Activated CD4-positive, alpha-beta memory T cell treated with anti-CD3 and anti-CD28 coated beads, Interleukin-2, amount 10 ng/mL, durations not matched to agents 7 days and 5 days (primary cell): ENCODE data around the gene NKAPD1. TPM values are rescaled to one million over a fixed set of nuclear protein-coding genes. Genes with fewer than 3 reads are reported as not detected.
"Not testable (repeated sequence)": the region's sequence is repeated elsewhere in the genome, so short reads cannot be mapped to it uniquely, and the experiment has no call there.

Experiments
- CTCF ChIA-PET: fragments of 350-600 bp; sonication (Branson Sonifier 250); formaldehyde crosslinking; loops from one replicate; lab custom pipeline; 2021; ENCODE audit warnings: antibody characterized with exemption, inconsistent platforms; lab: Charles Lee
- POLR2A ChIA-PET: fragments of 350-600 bp; sonication (Branson Sonifier 250); formaldehyde crosslinking; loops from one replicate; lab custom pipeline; 2021; ENCODE audit warnings: antibody characterized with exemption; lab: Charles Lee
- DNase-seq: peaks from one replicate; pipeline ENCODE4 v3.0.0-alpha.2; 2020
- H3K27ac Mint-ChIP-seq: one replicate; pipeline ENCODE4 v1.8.0; 2021; ENCODE audit warnings: mild to moderate bottlenecking, mixed read lengths
- H3K27me3 Mint-ChIP-seq: one replicate; pipeline ENCODE4 v1.8.0; 2021; ENCODE audit warnings: mixed read lengths
- H3K36me3 Mint-ChIP-seq: one replicate; pipeline ENCODE4 v1.8.0; 2021; ENCODE audit warnings: low read depth, mixed read lengths
- H3K4me1 Mint-ChIP-seq: one replicate; pipeline ENCODE4 v1.8.0; 2021; ENCODE audit warnings: mixed read lengths
- H3K4me3 Mint-ChIP-seq: one replicate; pipeline ENCODE4 v1.8.0; 2021; ENCODE audit warnings: mild to moderate bottlenecking, mixed read lengths
- H3K9me3 Mint-ChIP-seq: one replicate; pipeline ENCODE4 v1.8.0; 2021; ENCODE audit warnings: mixed read lengths
- total RNA-seq, 2 experiments: library from RNA; stranded (reverse); gene quantifications; one replicate each; pipeline ENCODE4 v1.2.3, GENCODE V29; 2021

NKAPD1 gene
- total RNA-seq, 2 experiments from 2014 or later, result 21.2 to 23.9 TPM

GRCh38 chr11:112048256-112048655, 25.8 kb upstream of the NKAPD1 start:
- POLR2A ChIA-PET, CTCF ChIA-PET, DNase-seq, H3K9me3 Mint-ChIP-seq, H3K27ac Mint-ChIP-seq, H3K4me1 Mint-ChIP-seq, H3K4me3 Mint-ChIP-seq, H3K27me3 Mint-ChIP-seq: not testable (repeated sequence)
- peaks cover 74% of the 10 kb centered on the region for H3K36me3 Mint-ChIP-seq

DNA sequence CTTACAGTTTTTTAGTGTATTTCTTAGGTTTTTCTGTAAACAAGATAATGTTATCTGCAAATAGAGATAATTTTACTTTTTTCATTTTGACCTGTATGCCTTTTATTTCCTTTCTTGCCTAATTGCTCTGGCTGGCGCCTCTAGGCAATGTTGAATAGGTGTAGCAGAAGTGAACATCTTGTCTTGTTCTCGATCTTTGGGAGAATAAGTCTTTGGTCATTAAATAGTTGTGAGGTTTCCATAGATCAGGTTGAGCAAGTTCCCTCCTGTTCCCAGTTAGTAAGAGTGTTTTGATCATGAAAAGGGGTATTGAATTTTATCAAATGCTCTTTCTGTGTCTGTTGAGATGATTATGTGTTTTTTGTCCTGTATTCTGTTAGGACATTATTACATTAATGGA, 24.3 kb upstream of the NKAPD1 start:
- Mint-ChIP-seq H3K27ac (no peak overlapping the region), H3K27me3 (no peaks in the 10 kb centered on the region), H3K36me3 (peaks cover 73% of the 10 kb centered on the region), H3K4me3 (no peak overlapping the region), H3K4me1 (peaks cover 7% of the 10 kb centered on the region), H3K9me3 (no peaks in the 10 kb centered on the region)
- POLR2A ChIA-PET, result no interaction called here
- CTCF ChIA-PET, result no interaction called here
- DNase-seq, result no peak

GRCh38 chr11:112050721-112051120, 23.4 kb upstream of the NKAPD1 start:
- no peak for DNase-seq
- no peaks in the 10 kb centered on the region for H3K27me3 Mint-ChIP-seq
- H3K36me3 Mint-ChIP-seq, result peaks cover 69% of the 10 kb centered on the region

DNA sequence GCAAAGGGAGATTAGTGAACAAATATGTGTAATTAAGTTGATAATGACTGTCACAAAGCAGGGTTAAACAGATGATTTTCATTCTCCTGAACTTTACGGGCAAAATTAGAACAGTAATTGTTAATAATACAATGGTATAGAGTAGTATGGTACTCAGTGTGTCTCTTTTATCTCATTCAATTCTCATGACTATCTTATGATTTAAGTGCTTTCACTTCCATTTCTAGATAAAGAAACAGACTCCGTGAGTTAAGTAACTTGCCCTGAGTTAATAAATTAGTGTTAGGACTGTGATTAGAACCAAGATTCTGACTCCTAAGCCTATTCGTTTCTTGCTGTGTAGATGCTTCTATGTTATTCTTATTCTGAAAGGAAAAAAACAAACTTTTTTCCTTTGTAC, 22.3 kb upstream of the NKAPD1 start:
- Mint-ChIP-seq H3K36me3 (peaks cover 68% of the 10 kb centered on the region), H3K4me3 (no peak overlapping the region), H3K27ac (no peak overlapping the region), H3K9me3 (no peaks in the 10 kb centered on the region), H3K27me3 (no peaks in the 10 kb centered on the region), H3K4me1 (peaks cover 10% of the 10 kb centered on the region)
- no peak for DNase-seq
- CTCF ChIA-PET, result no interaction called here
- POLR2A ChIA-PET, result no interaction called here

More at GRCh38 chr11:112050721-112051120, 23.4 kb upstream of the NKAPD1 start:
- Mint-ChIP-seq H3K4me1 (peaks cover 7% of the 10 kb centered on the region), H3K4me3 (no peak overlapping the region), H3K9me3 (no peaks in the 10 kb centered on the region), H3K27ac (no peak overlapping the region)
- ChIA-PET CTCF (interaction anchor here (0.7 kb wide), 1 partner anchor 124 kb away, joined by 3 read pairs; no protein-coding TSS in a partner anchor), POLR2A (no interaction called here)

GRCh38 chr11:112057170-112057569, 16.9 kb upstream of the NKAPD1 start:
- Mint-ChIP-seq H3K4me3 (no peak overlapping the region), H3K9me3 (no peaks in the 10 kb centered on the region), H3K4me1 (peaks cover 13% of the 10 kb centered on the region), H3K27ac (peak overlapping the region; percentile 4), H3K27me3 (no peaks in the 10 kb centered on the region), H3K36me3 (peaks cover 54% of the 10 kb centered on the region)
- DNase-seq, result no peak
- ChIA-PET POLR2A (interaction anchor here (0.7 to 0.9 kb wide), 2 partner anchors 33 to 291 kb away, joined by 3 to 4 read pairs; partner anchors contain the start of genes DLAT and PPP2R1B), CTCF (interaction anchor here (1.4 to 1.6 kb wide), 2 partner anchors 75 to 125 kb away, joined by 4 to 7 read pairs; no protein-coding TSS in a partner anchor)

- POLR2A ChIA-PET, result no interaction called here
- H3K27me3 Mint-ChIP-seq, result no peaks in the 10 kb centered on the region
- H3K36me3 Mint-ChIP-seq, result peaks cover 54% of the 10 kb centered on the region
- no peak overlapping the region for H3K4me3 Mint-ChIP-seq
- H3K27ac Mint-ChIP-seq, result no peak overlapping the region
- H3K4me1 Mint-ChIP-seq, result peaks cover 13% of the 10 kb centered on the region
- DNase-seq, result no peak
- H3K9me3 Mint-ChIP-seq, result no peaks in the 10 kb centered on the region
- CTCF ChIA-PET, result interaction anchor here (1.4 to 1.6 kb wide), 2 partner anchors 76 to 126 kb away, joined by 4 to 7 read pairs; no protein-coding TSS in a partner anchor
Measured at GRCh38 chr11:112058103-112058502, 16.0 kb upstream of the NKAPD1 start.

- H3K36me3 Mint-ChIP-seq, result peaks cover 26% of the 10 kb centered on the region
- no peak overlapping the region for H3K4me3 Mint-ChIP-seq
- H3K27ac Mint-ChIP-seq, result no peak overlapping the region
- H3K4me1 Mint-ChIP-seq, result peaks cover 1% of the 10 kb centered on the region
- POLR2A ChIA-PET, result no interaction called here
- H3K27me3 Mint-ChIP-seq, result no peaks in the 10 kb centered on the region
- H3K9me3 Mint-ChIP-seq, result no peaks in the 10 kb centered on the region
- CTCF ChIA-PET, result no interaction called here
- DNase-seq, result no peak
Measured at GRCh38 chr11:112062923-112063322, 11.2 kb upstream of the NKAPD1 start.

- ChIA-PET POLR2A (interaction anchor here (0.6 to 1.6 kb wide), 3 partner anchors 8 to 151 kb away, joined by 3 to 7 read pairs (median 5); partner anchors contain the start of genes NKAPD1 and PIH1D2), CTCF (interaction anchor here (1.0 to 1.2 kb wide), 3 partner anchors 8 to 151 kb away, joined by 3 to 4 read pairs (median 4); partner anchors contain the start of gene NKAPD1)
- Mint-ChIP-seq H3K4me3 (no peak overlapping the region), H3K27ac (peak overlapping the region; percentile 50), H3K27me3 (no peaks in the 10 kb centered on the region), H3K4me1 (peaks cover 49% of the 10 kb centered on the region), H3K9me3 (no peaks in the 10 kb centered on the region), H3K36me3 (peaks cover 75% of the 10 kb centered on the region)
- DNase-seq, result peak; percentile 21
Measured at GRCh38 chr11:112082729-112083128, 8.6 kb downstream of the NKAPD1 start.

DNA sequence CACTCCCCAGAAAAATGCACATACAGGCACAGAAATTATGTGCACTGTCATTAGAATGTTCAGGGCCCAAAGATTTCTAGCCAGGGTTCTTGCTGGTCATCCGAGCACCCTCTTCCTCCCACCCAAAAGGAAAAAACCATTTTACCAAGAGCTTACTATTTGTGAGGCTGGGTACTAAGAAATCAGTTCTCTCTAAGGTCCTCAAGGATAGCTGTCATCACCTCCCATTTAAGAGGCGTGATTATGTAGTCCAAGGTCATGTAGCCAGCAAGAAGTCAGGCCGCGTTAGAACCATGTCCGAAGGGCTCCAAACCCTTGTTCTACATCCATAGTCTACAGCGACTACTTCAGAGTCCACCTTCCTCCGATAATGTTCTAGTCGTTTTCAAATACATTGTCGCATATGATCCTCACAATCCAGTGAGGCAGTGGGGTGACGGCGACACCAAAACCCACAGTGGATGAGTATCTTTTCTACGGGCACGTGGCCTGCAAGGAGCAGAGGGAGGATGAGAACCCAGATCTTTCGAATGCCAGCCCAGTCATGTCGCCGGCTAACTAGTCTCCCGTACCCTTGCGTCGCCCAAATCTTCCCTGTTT, 11.8 kb downstream of the NKAPD1 start:
- Mint-ChIP-seq H3K36me3 (peaks cover 78% of the 10 kb centered on the region), H3K9me3 (no peaks in the 10 kb centered on the region), H3K27me3 (no peaks in the 10 kb centered on the region), H3K27ac (peak overlapping the region; percentile 96), H3K4me1 (peaks cover 70% of the 10 kb centered on the region), H3K4me3 (peak overlapping the region; percentile 100)
- ChIA-PET POLR2A (interaction anchor here (1.0 to 3.2 kb wide), 7 partner anchors 10 to 159 kb away, joined by 3 to 30 read pairs (median 4); partner anchors contain the start of genes DLAT, NKAPD1 and PIH1D2), CTCF (interaction anchor here (0.6 to 1.5 kb wide), 3 partner anchors 8 to 154 kb away, joined by 3 to 7 read pairs (median 3); no protein-coding TSS in a partner anchor)
- peak; percentile 56 for DNase-seq

DNA sequence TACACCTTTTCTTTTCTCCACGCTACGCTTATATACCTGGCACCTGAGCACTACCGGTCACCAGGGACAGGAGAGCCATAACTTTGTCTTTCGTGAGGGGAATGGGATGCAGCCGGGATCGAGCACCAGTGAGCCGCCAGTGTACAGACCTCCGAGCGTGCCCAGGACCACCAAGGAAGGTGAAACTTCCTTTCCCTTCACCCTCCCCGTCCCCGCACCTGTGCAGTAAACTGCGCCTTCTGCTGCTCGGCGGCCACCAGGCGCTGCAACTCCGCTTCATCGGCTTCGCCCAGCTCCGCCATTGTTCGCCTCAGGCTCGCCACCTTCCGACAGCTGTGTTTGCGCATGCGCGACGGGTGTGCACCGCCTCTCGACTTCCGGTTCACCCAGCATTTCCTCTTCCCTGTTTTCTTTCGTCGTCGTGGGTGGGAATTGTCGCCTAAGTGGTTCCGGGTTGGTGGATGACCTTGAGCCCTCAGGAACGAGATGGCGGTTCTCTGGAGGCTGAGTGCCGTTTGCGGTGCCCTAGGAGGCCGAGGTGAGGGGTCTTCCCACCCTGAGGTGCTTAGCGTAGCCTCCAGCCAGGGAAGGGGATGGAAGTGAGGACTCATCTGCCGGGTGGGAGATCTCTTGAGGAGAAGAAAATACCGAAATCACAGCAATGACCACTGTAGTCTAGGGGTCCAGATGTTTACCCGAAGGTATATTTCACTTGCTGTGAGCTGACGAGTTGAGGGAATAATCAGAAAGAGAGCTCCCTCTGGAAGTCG, 12.5 kb downstream of the NKAPD1 start, which contains the start of the genes SDHD and TIMM8B:
TSS of gene SDHD (plus strand) at position 452 of the 770 bp plus-strand sequence. CDS start at position 487, 35 bp downstream.
TSS of gene TIMM8B (minus strand) at position 335 of the 770 bp plus-strand sequence. CDS start at position 302, 33 bp downstream.
- no peaks in the 10 kb centered on the region for H3K27me3 Mint-ChIP-seq
- CTCF ChIA-PET, result interaction anchor here (0.6 to 1.5 kb wide), 3 partner anchors 9 to 155 kb away, joined by 3 to 7 read pairs (median 3); no protein-coding TSS in a partner anchor
- peak within 1 kb of the TSS; percentile 96 for H3K27ac Mint-ChIP-seq

GRCh38 chr11:112087212-112087611, 13.1 kb downstream of the NKAPD1 start:
- H3K36me3 Mint-ChIP-seq, result peaks cover 86% of the 10 kb centered on the region
- no peaks in the 10 kb centered on the region for H3K9me3 Mint-ChIP-seq
- H3K27ac Mint-ChIP-seq, result peak overlapping the region; percentile 96
- peak overlapping the region; percentile 100 for H3K4me3 Mint-ChIP-seq
- DNase-seq, result no peak
- ChIA-PET POLR2A (interaction anchor here (0.6 to 3.2 kb wide), 9 partner anchors 11 to 320 kb away, joined by 3 to 30 read pairs (median 3); partner anchors contain the start of genes NKAPD1 and PIH1D2), CTCF (interaction anchor here (1.5 kb wide), 1 partner anchor 155 kb away, joined by 7 read pairs; no protein-coding TSS in a partner anchor)
- no peaks in the 10 kb centered on the region for H3K27me3 Mint-ChIP-seq
- H3K4me1 Mint-ChIP-seq, result peaks cover 69% of the 10 kb centered on the region

More for the DNA sequence above, 12.5 kb downstream of the NKAPD1 start, which contains the start of the genes SDHD and TIMM8B:
- peak within 1 kb of the TSS; percentile 100 for H3K4me3 Mint-ChIP-seq
- no peaks in the 10 kb centered on the region for H3K9me3 Mint-ChIP-seq
- peaks cover 72% of the 10 kb centered on the region for H3K4me1 Mint-ChIP-seq
- DNase-seq, result peak; percentile 96
- POLR2A ChIA-PET, result interaction anchor here (0.6 to 3.2 kb wide), 10 partner anchors 10 to 319 kb away, joined by 3 to 30 read pairs (median 3); partner anchors contain the start of genes DLAT, NKAPD1 and PIH1D2
- peaks cover 83% of the 10 kb centered on the region for H3K36me3 Mint-ChIP-seq

DNA sequence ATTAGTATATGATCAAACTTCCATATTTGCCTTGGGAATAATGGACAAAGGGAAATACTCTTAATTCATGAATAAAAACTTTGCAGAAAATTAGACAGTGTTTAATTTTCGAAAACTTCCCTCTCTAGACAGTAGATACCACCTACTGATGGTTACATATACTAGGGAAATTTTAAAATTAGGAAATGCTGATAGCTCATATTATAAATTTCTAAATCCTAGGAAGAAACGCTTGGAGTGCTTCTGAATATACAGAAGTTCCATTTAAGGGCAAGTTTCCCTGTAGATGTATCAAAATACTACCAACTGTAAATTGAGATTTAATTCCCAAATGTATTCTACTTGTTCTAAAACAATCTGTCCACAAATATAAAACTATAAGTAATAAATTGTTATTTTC, 21.2 kb downstream of the NKAPD1 start:
- H3K4me3 Mint-ChIP-seq, H3K9me3 Mint-ChIP-seq, H3K27ac Mint-ChIP-seq, H3K27me3 Mint-ChIP-seq, H3K4me1 Mint-ChIP-seq, DNase-seq, POLR2A ChIA-PET: not testable (repeated sequence)
- peaks cover 46% of the 10 kb centered on the region for H3K36me3 Mint-ChIP-seq
- CTCF ChIA-PET, result interaction anchor here (0.6 kb wide), 1 partner anchor 18 kb away, joined by 3 read pairs; no protein-coding TSS in a partner anchor
